GM12878 (cell line): ENCODE data around the gene OR51B4. TPM values are rescaled to one million over a fixed set of nuclear protein-coding genes. Genes with fewer than 3 reads are reported as not detected.

Source experiments
- BACH1 ChIP-seq: fragments of 450-650 bp; IDR thresholded peaks from 2 replicates; pipeline ENCODE4 v1.6.1; 2017; ENCODE audit warnings: mild to moderate bottlenecking, borderline replicate concordance
- ELK1 ChIP-seq: IDR thresholded peaks from 2 replicates; pipeline ENCODE4 v1.6.1; 2012; ENCODE audit warnings: low read depth, low read length, improper control_type of control experiment
- HDGF ChIP-seq: fragments of 450-650 bp; IDR thresholded peaks from 2 replicates; pipeline ENCODE4 v1.6.1; 2016; ENCODE audit warnings: antibody characterized with exemption
- HSF1 ChIP-seq: fragments of 150-350 bp; IDR thresholded peaks from 2 replicates; pipeline ENCODE4 v1.6.1; 2014; ENCODE audit warnings: mild to moderate bottlenecking, low read depth, low read length
- IKZF2 ChIP-seq, 2 experiments: fragments of 450-650 bp; IDR thresholded peaks; 2 replicates each; pipeline ENCODE4 v1.6.1; 2017; ENCODE audit warnings: mild to moderate bottlenecking in 2 of 2, moderate library complexity in 2 of 2
- PRDM15 ChIP-seq: fragments of 450-650 bp; formaldehyde crosslinking; IDR thresholded peaks from 2 replicates; pipeline ENCODE4 v1.4.0; 2020; ENCODE audit warnings: mild to moderate bottlenecking, moderate library complexity
- SREBF2 ChIP-seq: IDR thresholded peaks from 2 replicates; pipeline ENCODE4 v1.6.1; 2012; ENCODE audit warnings: mild to moderate bottlenecking, low read length
- polyA plus RNA-seq, 11 experiments: library from polyadenylated mRNA; depleted of rRNA in 4 of 11; unstranded in 6 of 11; stranded (reverse) in 5 of 11; fragments of >200 nt; fragmentation: Nextera tagmentation in 4 of 11; fragmentation: Illumina TruSeq in 1 of 11; extraction: Ambion mirVana in 4 of 11; extraction: Trizol in 1 of 11; gene quantifications; 1 replicate in 1 of 11; 2 replicates in 10 of 11; pipeline versions ENCODE4 v1.2.1 to v1.2.3, GENCODE V29; 2011 to 2016; ENCODE audit warnings: inconsistent platforms in 2 of 11, missing spikeins in 2 of 11, low read depth in 1 of 11
- total RNA-seq, 4 experiments: library from RNA; depleted of rRNA in 3 of 4; stranded (reverse); fragments of >200 nt in 3 of 4; fragmentation: Illumina TruSeq in 1 of 4; extraction: Trizol in 1 of 4; gene quantifications; 2 replicates each; pipeline versions ENCODE4 v1.2.1 to v1.2.3, GENCODE V29; 2013 to 2021

OR51B4 gene
- total and polyA plus RNA-seq, 10 of the 15 experiments (the other 5 are each of a cell fraction or from before 2014, with no cell fraction given), result 0.23 to 2.1 TPM; not detected in 8

GRCh38 chr11:5252919-5253265 lies 48.9 kb downstream of the OR51B4 start (continued):
- TF ChIP-seq SREBF2 (no peak), IKZF2 (IDR thresholded peaks at IDR 0.05) (no peak), ELK1 (no peak), HSF1 (no peak), BACH1 (no peak), PRDM15 (no peak), HDGF (no peak)
